ENCODE measurements around the gene NEK11.
"Not testable (repeated sequence)": the region's sequence is repeated elsewhere in the genome, so short reads cannot be mapped to it uniquely, and the experiment has no call there.

Gene NEK11

DNA sequence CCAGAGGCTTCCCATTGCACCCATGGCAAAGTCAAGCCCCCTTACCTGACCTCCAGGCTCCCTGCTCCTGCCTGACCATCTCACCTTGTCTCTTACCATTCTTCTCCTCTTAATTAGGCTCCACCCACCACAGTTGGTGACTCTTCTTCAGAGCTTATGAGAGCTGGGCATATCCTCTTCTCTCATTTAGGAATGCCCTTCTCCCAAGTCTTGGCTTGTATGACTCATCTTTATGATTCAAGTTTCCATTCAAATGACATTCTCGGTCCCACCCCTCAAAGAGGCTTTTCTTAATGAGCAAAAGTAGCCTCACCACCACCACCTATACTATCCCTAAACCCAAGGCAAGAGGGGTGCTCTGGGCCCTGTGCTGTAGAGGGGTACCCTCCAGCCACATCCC, 299.6 kb downstream of the NEK11 start:
- TF ChIP-seq CTCF (conservative IDR thresholded peaks at IDR 0.05; ENCODE audit: low read depth, low read length), result no peak
- peak; percentile 26 for DNase-seq (ENCODE audit: low read depth)
- no peak overlapping the region for H3K4me3 ChIP-seq (ENCODE audit: low read depth, low read length)

DNA sequence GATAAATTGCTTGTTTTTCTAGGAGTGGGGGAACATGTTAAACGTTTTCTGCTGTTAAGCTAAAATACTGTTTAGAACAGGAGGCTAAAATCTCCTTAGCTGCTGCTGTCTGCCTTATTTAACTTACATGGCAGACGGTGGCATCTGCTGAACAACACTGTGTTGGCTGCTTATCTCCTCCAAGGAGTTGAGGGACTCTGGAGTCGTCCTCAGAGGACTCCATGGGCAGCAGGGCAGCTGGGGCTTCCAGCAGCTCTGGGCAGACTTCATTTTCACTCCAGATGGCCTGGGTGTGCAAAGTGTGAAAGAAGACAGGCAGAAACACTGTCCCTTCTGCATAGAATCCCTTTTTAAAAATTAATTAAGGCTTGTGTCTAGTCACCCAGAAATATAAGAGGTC, 302.0 kb downstream of the NEK11 start:
- no peak for TF ChIP-seq CTCF (conservative IDR thresholded peaks at IDR 0.05; ENCODE audit: low read depth, low read length)
- no peak overlapping the region for H3K4me3 ChIP-seq (ENCODE audit: low read depth, low read length)
- DNase-seq (ENCODE audit: low read depth), result no peak

DNA sequence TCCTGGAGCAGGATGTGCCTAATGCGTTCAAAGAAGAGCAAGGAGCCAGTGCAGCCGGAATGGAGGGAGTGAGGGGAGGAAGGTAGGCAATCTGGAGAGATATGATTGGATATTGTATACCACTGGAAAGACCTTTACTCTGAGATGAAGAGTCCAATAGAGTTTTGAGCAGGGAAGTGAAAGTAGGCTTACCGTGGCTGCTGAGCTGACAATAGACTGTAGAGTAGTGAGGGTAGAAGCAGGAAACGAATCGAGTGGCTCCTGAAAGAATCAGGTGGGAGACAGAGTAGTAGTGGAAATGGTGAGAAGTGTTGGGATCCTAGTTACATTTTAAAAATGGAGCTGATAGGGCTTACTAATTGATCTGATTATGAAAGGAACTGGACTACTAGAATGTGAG, 303.1 kb downstream of the NEK11 start:
- no peak for DNase-seq (ENCODE audit: low read depth)
- no peak for TF ChIP-seq CTCF (conservative IDR thresholded peaks at IDR 0.05; ENCODE audit: low read depth, low read length)
- no peak overlapping the region for H3K4me3 ChIP-seq (ENCODE audit: low read depth, low read length)

DNA sequence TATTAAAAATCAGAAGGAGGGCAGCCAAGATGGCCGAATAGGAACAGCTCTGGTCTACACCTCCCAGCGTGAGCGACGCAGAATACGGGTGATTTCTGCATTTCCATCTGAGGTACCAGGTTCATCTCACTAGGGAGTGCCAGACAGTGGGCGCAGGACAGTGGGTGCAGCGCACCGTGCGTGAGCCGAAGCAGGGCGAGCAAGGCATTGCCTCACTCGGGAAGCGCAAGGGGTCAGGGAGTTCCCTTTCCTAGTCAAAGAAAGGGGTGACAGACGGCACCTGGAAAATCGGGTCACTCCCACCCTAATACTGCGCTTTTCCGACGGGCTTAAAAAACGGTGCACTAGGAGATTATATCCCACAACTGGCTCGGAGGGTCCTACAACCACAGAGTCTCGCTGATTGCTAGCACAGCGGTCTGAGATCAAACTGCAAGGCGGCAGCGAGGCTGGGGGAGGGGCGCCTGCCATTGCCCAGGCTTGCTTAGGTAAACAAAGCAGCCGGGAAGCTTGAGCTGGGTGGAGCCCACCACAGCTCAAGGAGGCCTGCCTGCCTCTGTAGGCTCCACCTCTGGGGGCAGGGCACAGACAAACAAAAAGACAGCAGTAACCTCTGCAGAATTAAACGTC, 304.9 kb downstream of the NEK11 start:
- DNase-seq (ENCODE audit: low read depth); H3K4me3 ChIP-seq (ENCODE audit: low read depth, low read length): not testable (repeated sequence)

DNA sequence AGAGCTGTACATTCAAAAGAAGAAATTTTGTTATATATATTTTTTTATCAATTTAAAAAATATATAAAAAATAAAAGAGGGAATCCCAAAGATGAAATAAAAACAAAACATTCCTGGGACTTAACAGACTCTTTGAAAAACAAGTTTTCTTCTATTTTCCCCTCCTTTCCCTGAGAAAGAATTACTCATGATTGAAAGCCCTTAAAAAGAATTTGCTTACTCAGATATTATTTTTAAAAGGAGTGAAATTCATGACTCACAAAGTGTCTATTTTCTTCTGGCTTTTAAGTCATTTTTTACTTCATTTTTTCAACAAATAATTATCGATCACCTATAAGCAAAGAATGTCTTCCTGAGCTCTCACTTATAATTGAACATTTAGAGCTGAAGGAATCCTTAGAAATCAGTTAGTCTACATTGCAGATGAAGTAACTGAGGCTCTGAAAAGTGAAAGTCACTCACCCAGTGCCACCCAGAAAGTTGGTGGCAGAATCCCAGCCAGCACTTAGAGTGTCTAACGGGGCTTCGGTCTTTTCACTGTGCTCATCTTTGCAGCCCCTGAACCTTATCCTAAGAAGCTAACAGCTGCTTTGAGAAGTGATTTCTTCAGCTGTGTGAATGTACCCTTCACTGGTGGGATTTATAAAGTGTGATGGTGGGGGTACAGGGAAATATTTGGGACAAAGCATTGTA, 312.4 kb downstream of the NEK11 start:
- peak; percentile 38 for DNase-seq (ENCODE audit: low read depth)
- TF ChIP-seq CTCF (conservative IDR thresholded peaks at IDR 0.05; ENCODE audit: low read depth, low read length), result no peak
- H3K4me3 ChIP-seq (ENCODE audit: low read depth, low read length), result no peak overlapping the region

GRCh38 chr3:131341761-131342160, 315.1 kb downstream of the NEK11 start:
- TF ChIP-seq CTCF (conservative IDR thresholded peaks at IDR 0.05; ENCODE audit: low read depth, low read length), result no peak
- DNase-seq (ENCODE audit: low read depth), result no peak
- no peak overlapping the region for H3K4me3 ChIP-seq (ENCODE audit: low read depth, low read length)

DNA sequence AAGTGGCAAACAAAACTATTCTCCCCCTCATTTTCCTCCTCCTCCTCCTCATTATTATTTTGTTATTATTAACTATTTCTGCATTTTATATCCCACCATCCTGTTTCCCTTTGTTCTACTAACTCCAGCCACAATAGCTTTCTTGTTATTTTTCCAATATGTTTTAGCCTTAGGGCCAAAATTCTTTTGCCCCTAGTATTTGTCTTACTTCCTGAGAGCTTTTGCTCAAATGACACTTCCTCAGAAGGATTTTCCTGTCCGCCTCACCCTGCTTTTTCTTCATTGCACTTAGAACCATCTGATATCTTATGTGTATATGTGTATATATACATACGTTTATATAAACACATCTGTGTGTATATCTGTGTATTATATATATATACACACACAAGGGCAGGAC, 322.2 kb downstream of the NEK11 start:
- DNase-seq (ENCODE audit: low read depth), result no peak
- H3K4me3 ChIP-seq (ENCODE audit: low read depth, low read length), result no peak overlapping the region
- no peak for TF ChIP-seq CTCF (conservative IDR thresholded peaks at IDR 0.05; ENCODE audit: low read depth, low read length)

Measured in choroid plexus epithelial cell (primary cell).